Measurements from ENCODE around the gene CDV3.

The CDV3 gene

GRCh38 chr3:133570937-133571320, 2.6 kb upstream of the CDV3 start (continued):
- no peak for TF ChIP-seq CSRNP3 (CRISPR knock-in tag; IDR thresholded peaks at IDR 0.05)
- TF ChIP-seq TOX (CRISPR knock-in tag; IDR thresholded peaks at IDR 0.05; ENCODE audit: borderline replicate concordance) = no peak
- TF ChIP-seq PPARA (CRISPR knock-in tag; IDR thresholded peaks at IDR 0.05; ENCODE audit: borderline replicate concordance) = no peak
- TF ChIP-seq ZFP3 (CRISPR knock-in tag; IDR thresholded peaks at IDR 0.05) = no peak
- no peak for TF ChIP-seq ZFP30 (CRISPR knock-in tag; IDR thresholded peaks at IDR 0.05)
- TF ChIP-seq ZNF565 (CRISPR knock-in tag; conservative IDR thresholded peaks at IDR 0.05; ENCODE audit: low read depth) = no peak
- no peak for TF ChIP-seq RARB (CRISPR knock-in tag; IDR thresholded peaks at IDR 0.05)
- TF ChIP-seq OSR1 (CRISPR knock-in tag; IDR thresholded peaks at IDR 0.05) = no peak
- no peak for TF ChIP-seq CSDC2 (CRISPR knock-in tag; IDR thresholded peaks at IDR 0.05)

- ATAC-seq = no peak
Observed at GRCh38 chr3:133572158-133573053, 1.1 kb upstream of the CDV3 start.

GRCh38 chr3:133573054-133573628, 345 bp upstream of the CDV3 start:
- TF ChIP-seq ESRRG (CRISPR knock-in tag; IDR thresholded peaks at IDR 0.05) = no peak
- TF ChIP-seq TSHZ2 (CRISPR knock-in tag; IDR thresholded peaks at IDR 0.05) = no peak
- TF ChIP-seq PPARA (CRISPR knock-in tag; IDR thresholded peaks at IDR 0.05; ENCODE audit: borderline replicate concordance) = no peak
- TF ChIP-seq TOX (CRISPR knock-in tag; IDR thresholded peaks at IDR 0.05; ENCODE audit: borderline replicate concordance) = no peak
- no peak for TF ChIP-seq ZNF565 (CRISPR knock-in tag; conservative IDR thresholded peaks at IDR 0.05; ENCODE audit: low read depth)
- no peak for TF ChIP-seq ARNTL (CRISPR knock-in tag; IDR thresholded peaks at IDR 0.05; ENCODE audit: borderline replicate concordance, low read depth)
- TF ChIP-seq CSRNP3 (CRISPR knock-in tag; IDR thresholded peaks at IDR 0.05) = no peak
- TF ChIP-seq SNAI2 (CRISPR knock-in tag; IDR thresholded peaks at IDR 0.05) = no peak
- TF ChIP-seq ZNF8 (CRISPR knock-in tag; IDR thresholded peaks at IDR 0.05) = no peak
- TF ChIP-seq RARB (CRISPR knock-in tag; IDR thresholded peaks at IDR 0.05) = no peak
- peak; percentile 92 for ATAC-seq

More at GRCh38 chr3:133572158-133573053, 1.1 kb upstream of the CDV3 start:
- no peak for TF ChIP-seq SNAI2 (CRISPR knock-in tag; IDR thresholded peaks at IDR 0.05)
- no peak for TF ChIP-seq POU6F1 (CRISPR knock-in tag; IDR thresholded peaks at IDR 0.05; ENCODE audit: borderline replicate concordance, low read depth)
- TF ChIP-seq ZNF8 (CRISPR knock-in tag; IDR thresholded peaks at IDR 0.05) = no peak
- no peak for TF ChIP-seq BACH2 (CRISPR knock-in tag; IDR thresholded peaks at IDR 0.05; ENCODE audit: borderline replicate concordance)
- TF ChIP-seq OSR1 (CRISPR knock-in tag; IDR thresholded peaks at IDR 0.05) = no peak
- TF ChIP-seq TCF4 (CRISPR knock-in tag; IDR thresholded peaks at IDR 0.05; ENCODE audit: borderline replicate concordance) = no peak
- no peak for TF ChIP-seq ZC3H10 (CRISPR knock-in tag; IDR thresholded peaks at IDR 0.05)
- TF ChIP-seq ISL1 (CRISPR knock-in tag; IDR thresholded peaks at IDR 0.05) = no peak
- TF ChIP-seq TOX (CRISPR knock-in tag; IDR thresholded peaks at IDR 0.05; ENCODE audit: borderline replicate concordance) = no peak
- no peak for TF ChIP-seq CSDC2 (CRISPR knock-in tag; IDR thresholded peaks at IDR 0.05)
- TF ChIP-seq PPARA (CRISPR knock-in tag; IDR thresholded peaks at IDR 0.05; ENCODE audit: borderline replicate concordance) = no peak
- no peak for TF ChIP-seq ZFP30 (CRISPR knock-in tag; IDR thresholded peaks at IDR 0.05)
- TF ChIP-seq RARB (CRISPR knock-in tag; IDR thresholded peaks at IDR 0.05) = no peak
- TF ChIP-seq ESRRG (CRISPR knock-in tag; IDR thresholded peaks at IDR 0.05) = no peak

All from SK-N-SH treated with all-trans-retinoic acid at 6 μM for 48 hours (cell line).